HepG2 (cell line): ENCODE data around the gene ZFP92. TPM values are rescaled to one million over a fixed set of nuclear protein-coding genes. Genes with fewer than 3 reads are reported as not detected.

Experiments
- ATAC-seq: fragments of 200-7000 bp; cut with Tn5 transposase; 3 replicates; pipeline ENCODE4 v1.9.1; 2020; ENCODE audit warnings: mild to moderate bottlenecking, moderate library complexity
- BruUV-seq: library from RNA; stranded (reverse); fragments of 400-500 nt; replicated peaks from 2 replicates; lab custom pipeline; 2021; lab: Mats Ljungman, UMichigan
- CTCF ChIA-PET: fragments of 300-600 bp; formaldehyde crosslinking; extraction: SDS; loops from one replicate; lab custom pipeline; 2021; ENCODE audit warnings: low total read pairs, inconsistent platforms, low intra/inter-chr PET ratio; lab: Yijun Ruan, JAX
- POLR2A ChIA-PET: fragments of 350-600 bp; sonication (Branson Sonifier 250); formaldehyde crosslinking; loops from one replicate; lab custom pipeline; 2020; ENCODE audit warnings: antibody characterized with exemption, inconsistent platforms; lab: Yijun Ruan, JAX
- DNase-seq: peaks from one replicate; pipeline ENCODE4 v3.0.0-alpha.2; 2015; ENCODE audit warnings: low spot score
- FAIRE-seq: peaks from 3 replicates; lab custom pipeline; 2011; peaks lifted over from hg19 to GRCh38; lab: Jason Lieb, UNC
- H2AFZ ChIP-seq: one replicate; pipeline ENCODE4 v1.6.1; 2011; ENCODE audit warnings: low read length, inconsistent platforms
- H3K27ac ChIP-seq: fragments of 300-600 bp; 3 replicates; pipeline ENCODE4 v1.8.0; 2011; ENCODE audit warnings: mixed run types, mild to moderate bottlenecking, mixed read lengths, low read length, inconsistent platforms; ENCODE audit not compliant: insufficient read depth; ENCODE audit errors: extremely low read length
- H3K27me3 ChIP-seq, 2 experiments: fragments of 200-600 bp in 1 of 2; 2 replicates in 1 of 2; 3 replicates in 1 of 2; pipeline versions ENCODE4 v1.6.0 to v1.8.0; 2011; ENCODE audit warnings: low read length in 2 of 2, mild to moderate bottlenecking in 2 of 2, moderate library complexity in 2 of 2, inconsistent platforms in 1 of 2; ENCODE audit not compliant: insufficient read depth in 2 of 2, control insufficient read depth in 1 of 2
- H3K36me3 ChIP-seq, 2 experiments: fragments of 200-600 bp in 1 of 2; replicated peaks in 1 of 2; 2 replicates in 1 of 2; 3 replicates in 1 of 2; pipeline versions ENCODE4 v1.5.1 to v1.8.0; 2011; ENCODE audit warnings: low read length in 2 of 2, inconsistent platforms in 1 of 2; ENCODE audit not compliant: insufficient read depth in 2 of 2, control insufficient read depth in 1 of 2
- H3K4me1 ChIP-seq: 2 replicates; pipeline ENCODE4 v1.5.1; 2012; ENCODE audit warnings: low read length, inconsistent platforms; ENCODE audit not compliant: insufficient read depth
- H3K4me2 ChIP-seq: 2 replicates; pipeline ENCODE4 v1.6.0; 2011; ENCODE audit warnings: low read depth, low read length, inconsistent platforms
- H3K4me3 ChIP-seq, 3 experiments: fragments of 200-600 bp in 1 of 3; sonication (generic), shearing (Covaris generic) in 1 of 3; replicated peaks in 1 of 3; 2 replicates each; pipeline ENCODE4 v1.5.1; 2011 to 2016; ENCODE audit warnings: low read length in 3 of 3, inconsistent platforms in 2 of 3, low read depth in 2 of 3, mild to moderate bottlenecking in 2 of 3, control low read depth in 1 of 3, mixed read lengths in 1 of 3; ENCODE audit not compliant: insufficient read depth in 1 of 3
- H3K79me2 ChIP-seq: one replicate; pipeline ENCODE4 v1.6.1; 2011; ENCODE audit warnings: low read length, inconsistent platforms; ENCODE audit not compliant: insufficient read depth
- H3K9ac ChIP-seq: 2 replicates; pipeline ENCODE4 v1.6.0; 2011; ENCODE audit warnings: mild to moderate bottlenecking, low read depth, low read length, inconsistent platforms; ENCODE audit not compliant: insufficient read depth
- H3K9me3 ChIP-seq: 2 replicates; pipeline ENCODE4 v1.5.1; 2012; ENCODE audit warnings: mild to moderate bottlenecking, low read length
- H4K20me1 ChIP-seq: 2 replicates; pipeline ENCODE4 v1.6.0; 2011; ENCODE audit warnings: inconsistent platforms, mild to moderate bottlenecking, low read length, moderate library complexity; ENCODE audit not compliant: insufficient read depth
- CBX2 ChIP-seq, 2 experiments: fragments of 200-600 bp in 1 of 2; sonication (generic); formaldehyde crosslinking in 1 of 2; IDR thresholded peaks; 2 replicates each; pipeline versions ENCODE4 v1.7.0 to v1.8.1; 2018 to 2022; ENCODE audit warnings: low read depth in 2 of 2, low read length in 1 of 2, mild to moderate bottlenecking in 1 of 2, missing genetic modification reagents in 1 of 2
- EED ChIP-seq: sonication (generic); formaldehyde crosslinking; IDR thresholded peaks from 2 replicates; pipeline ENCODE4 v1.5.0; 2020; ENCODE audit warnings: mild to moderate bottlenecking, missing genetic modification reagents
- ELF4 ChIP-seq: sonication (generic); formaldehyde crosslinking; IDR thresholded peaks from 2 replicates; pipeline ENCODE4 v1.5.0; 2020; ENCODE audit warnings: missing genetic modification reagents, mild to moderate bottlenecking, moderate library complexity, borderline replicate concordance
- FOXC1 ChIP-seq: sonication (generic); formaldehyde crosslinking; IDR thresholded peaks from 2 replicates; pipeline ENCODE4 v1.8.0; 2022; ENCODE audit warnings: mild to moderate bottlenecking, missing genetic modification reagents, borderline replicate concordance
- FOXM1 ChIP-seq: sonication (generic); formaldehyde crosslinking; IDR thresholded peaks from 2 replicates; pipeline ENCODE4 v1.5.0; 2020; ENCODE audit warnings: missing genetic modification reagents
- HMG20A ChIP-seq: IDR thresholded peaks from 2 replicates; pipeline ENCODE4 v1.6.1; 2016; ENCODE audit warnings: borderline replicate concordance
- HOXA7 ChIP-seq: sonication (generic); formaldehyde crosslinking; IDR thresholded peaks from 2 replicates; pipeline ENCODE4 v1.8.1; 2022; ENCODE audit warnings: mild to moderate bottlenecking, missing genetic modification reagents, moderate library complexity
- NR2F6 ChIP-seq, 2 experiments: IDR thresholded peaks; 2 replicates each; pipeline ENCODE4 v1.6.1; 2016; ENCODE audit warnings: antibody characterized with exemption in 1 of 2, mild to moderate bottlenecking in 1 of 2
- POLR2AphosphoS2 ChIP-seq: IDR thresholded peaks from 2 replicates; pipeline ENCODE4 v1.6.1; 2011; ENCODE audit warnings: low read depth, low read length, improper control_type of control experiment
- SP4 ChIP-seq: sonication (generic); formaldehyde crosslinking; IDR thresholded peaks from 2 replicates; pipeline ENCODE4 v1.8.1; 2023; ENCODE audit warnings: mild to moderate bottlenecking, missing genetic modification reagents
- SPEN ChIP-seq: sonication (generic); formaldehyde crosslinking; IDR thresholded peaks from 2 replicates; pipeline ENCODE4 v1.5.1; 2020; ENCODE audit warnings: low read depth, mild to moderate bottlenecking, missing genetic modification reagents
- ZNF180 ChIP-seq: sonication (generic); formaldehyde crosslinking; IDR thresholded peaks from 2 replicates; pipeline ENCODE4 v1.4.0; 2020; ENCODE audit warnings: low read depth, missing genetic modification reagents, borderline replicate concordance
- ZNF329 ChIP-seq: sonication (generic); formaldehyde crosslinking; IDR thresholded peaks from 2 replicates; pipeline ENCODE4 v1.9.0; 2021; ENCODE audit warnings: low read depth, mild to moderate bottlenecking, missing genetic modification reagents
- ZNF563 ChIP-seq: sonication (generic); formaldehyde crosslinking; IDR thresholded peaks from 2 replicates; pipeline ENCODE4 v1.8.0; 2022; ENCODE audit warnings: mild to moderate bottlenecking, moderate library complexity, missing genetic modification reagents
- WGBS: methylation state at CpG from one replicate; pipeline ENCODE4 v1.1.6; 2017; ENCODE audit warnings: low lambda C conversion rate; 5-methylcytosine and 5-hydroxymethylcytosine counted together
- in situ Hi-C: cut with HindIII; loops from 2 replicates; pipeline ENCODE4 v1.10.0; 2017; ENCODE audit warnings: low pct_unique_long_range_greater_than_20kb; ENCODE audit not compliant: extremely low pct_ligation_motif_present
- intact Hi-C: fragments of 100-400 bp; cut with micrococcal nuclease; formaldehyde crosslinking; loops from one replicate; pipeline ENCODE4 v1.10.0; 2022; ENCODE audit not compliant: unreplicated experiment
- polyA plus RNA-seq, 8 experiments: library from polyadenylated mRNA; depleted of rRNA in 3 of 8; stranded (reverse) in 7 of 8; unstranded in 1 of 8; fragments of >200 nt; fragmentation: Illumina TruSeq in 4 of 8; extraction: Trizol in 4 of 8; gene quantifications; 2 replicates each; pipeline versions ENCODE4 v1.2.1 to v1.2.3, GENCODE V29; 2011 to 2016; ENCODE audit warnings: low read depth in 4 of 8, missing spikeins in 1 of 8, mixed read lengths in 1 of 8; ENCODE audit not compliant: insufficient read depth in 1 of 8
- total RNA-seq, 5 experiments: library from RNA; depleted of rRNA; stranded (reverse); fragments of >200 nt; fragmentation: Illumina TruSeq; extraction: Trizol; gene quantifications; 2 replicates each; pipeline ENCODE4 v1.2.3, GENCODE V29; 2016; ENCODE audit warnings: low read depth in 1 of 5
- TF ChIP-seq, protein P1 (sequence below): sonication (generic); formaldehyde crosslinking; IDR thresholded peaks from 2 replicates; pipeline ENCODE4 v1.5.1; 2020; ENCODE audit warnings: mild to moderate bottlenecking, missing genetic modification reagents, borderline replicate concordance
- TF ChIP-seq, protein P2 (sequence below): IDR thresholded peaks from 2 replicates; pipeline ENCODE4 v1.6.1; 2016
- TF ChIP-seq, protein P3 (sequence below): sonication (generic); formaldehyde crosslinking; IDR thresholded peaks from 2 replicates; pipeline ENCODE4 v1.8.1; 2022; ENCODE audit warnings: mild to moderate bottlenecking, missing genetic modification reagents

Gene ZFP92
- total and polyA plus RNA-seq, 2 of the 13 experiments (the other 11 are each of a cell fraction or from before 2014, with no cell fraction given) = 0.02 TPM; not detected in 1

DNA sequence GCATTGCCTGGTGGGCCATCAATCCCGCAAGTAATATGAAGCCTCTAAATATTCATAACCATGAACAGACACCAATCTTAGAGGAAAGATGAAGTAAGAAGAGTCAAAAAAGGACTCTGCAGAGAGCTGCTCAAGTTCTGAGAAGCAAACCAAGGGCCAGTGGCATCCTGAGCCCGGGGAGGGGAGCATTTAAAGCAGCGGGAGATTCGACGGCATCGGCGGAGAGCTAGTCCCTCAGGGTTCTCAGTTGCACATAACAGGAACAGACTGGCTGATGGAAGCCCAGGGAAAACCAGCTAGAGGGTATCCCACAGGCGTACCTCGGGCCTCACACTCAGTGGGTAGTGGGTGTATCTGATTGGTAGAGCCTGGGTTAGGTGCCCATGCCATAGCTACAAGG is 5.3 kb upstream of the ZFP92 start (continued):
- TF ChIP-seq ELF4 (CRISPR knock-in tag) = no peak
- TF ChIP-seq, all 625 proteins: peak for 0

DNA sequence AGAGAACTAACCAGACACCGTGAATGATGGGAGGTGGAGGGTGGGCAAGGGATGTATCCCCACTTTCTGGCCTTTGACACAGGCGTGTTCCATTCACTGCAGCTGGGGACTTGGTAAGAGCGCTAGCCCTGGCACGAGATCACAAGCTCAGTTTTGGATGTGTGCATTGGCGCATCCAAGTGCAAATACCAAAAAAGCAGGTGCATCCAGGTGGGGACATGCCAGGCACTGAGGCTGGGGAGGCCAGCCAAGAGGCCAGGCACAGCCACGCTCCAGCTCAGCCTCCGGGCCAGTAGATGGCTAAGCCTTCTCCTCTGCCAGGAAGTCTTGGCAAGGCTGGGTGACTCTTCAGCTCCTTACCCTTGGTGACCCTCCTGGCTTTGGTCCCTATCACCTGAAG is 4.4 kb upstream of the ZFP92 start:
- no peak for DNase-seq
- in situ Hi-C loops = no loop called here
- peaks cover 37% of the 10 kb centered on the region for H3K4me1 ChIP-seq
- H3K4me3 ChIP-seq = no peak overlapping the region
- BruUV-seq = no TSS peak
- no peak for ATAC-seq
- TF ChIP-seq, protein P1, sequence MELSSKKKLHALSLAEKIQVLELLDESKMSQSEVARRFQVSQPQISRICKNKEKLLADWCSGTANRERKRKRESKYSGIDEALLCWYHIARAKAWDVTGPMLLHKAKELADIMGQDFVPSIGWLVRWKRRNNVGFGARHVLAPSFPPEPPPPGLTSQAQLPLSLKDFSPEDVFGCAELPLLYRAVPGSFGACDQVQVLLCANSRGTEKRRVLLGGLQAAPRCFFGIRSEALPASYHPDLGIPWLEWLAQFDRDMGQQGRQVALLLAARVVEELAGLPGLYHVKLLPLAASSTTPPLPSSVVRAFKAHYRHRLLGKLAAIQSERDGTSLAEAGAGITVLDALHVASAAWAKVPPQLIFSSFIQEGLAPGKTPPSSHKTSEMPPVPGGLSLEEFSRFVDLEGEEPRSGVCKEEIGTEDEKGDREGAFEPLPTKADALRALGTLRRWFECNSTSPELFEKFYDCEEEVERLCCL (CRISPR knock-in tag) = no peak
- TF ChIP-seq ZNF329 (CRISPR knock-in tag) (no peak), SP4 (CRISPR knock-in tag) (no peak), SPEN (no peak), ZNF180 (CRISPR knock-in tag) (no peak), HOXA7 (CRISPR knock-in tag) (no peak), NR2F6 (IDR thresholded peaks at IDR 0.05) (no peak), NR2F6 (CRISPR knock-in tag; IDR thresholded peaks at IDR 0.05) (no peak), FOXM1 (CRISPR knock-in tag) (no peak), HMG20A (no peak), CBX2 (IDR thresholded peaks at IDR 0.05; ENCODE audit: low read depth, low read length) (no peak), CBX2 (CRISPR knock-in tag; IDR thresholded peaks at IDR 0.05; ENCODE audit: low read depth) (no peak), FOXC1 (CRISPR knock-in tag) (no peak), POLR2AphosphoS2 (no peak), EED (CRISPR knock-in tag) (no peak), ZNF563 (no peak)
- TF ChIP-seq, protein P2, sequence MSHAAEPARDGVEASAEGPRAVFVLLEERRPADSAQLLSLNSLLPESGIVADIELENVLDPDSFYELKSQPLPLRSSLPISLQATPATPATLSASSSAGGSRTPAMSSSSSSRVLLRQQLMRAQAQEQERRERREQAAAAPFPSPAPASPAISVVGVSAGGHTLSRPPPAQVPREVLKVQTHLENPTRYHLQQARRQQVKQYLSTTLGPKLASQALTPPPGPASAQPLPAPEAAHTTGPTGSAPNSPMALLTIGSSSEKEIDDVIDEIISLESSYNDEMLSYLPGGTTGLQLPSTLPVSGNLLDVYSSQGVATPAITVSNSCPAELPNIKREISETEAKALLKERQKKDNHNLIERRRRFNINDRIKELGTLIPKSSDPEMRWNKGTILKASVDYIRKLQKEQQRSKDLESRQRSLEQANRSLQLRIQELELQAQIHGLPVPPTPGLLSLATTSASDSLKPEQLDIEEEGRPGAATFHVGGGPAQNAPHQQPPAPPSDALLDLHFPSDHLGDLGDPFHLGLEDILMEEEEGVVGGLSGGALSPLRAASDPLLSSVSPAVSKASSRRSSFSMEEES = no peak
- TF ChIP-seq, protein P3, sequence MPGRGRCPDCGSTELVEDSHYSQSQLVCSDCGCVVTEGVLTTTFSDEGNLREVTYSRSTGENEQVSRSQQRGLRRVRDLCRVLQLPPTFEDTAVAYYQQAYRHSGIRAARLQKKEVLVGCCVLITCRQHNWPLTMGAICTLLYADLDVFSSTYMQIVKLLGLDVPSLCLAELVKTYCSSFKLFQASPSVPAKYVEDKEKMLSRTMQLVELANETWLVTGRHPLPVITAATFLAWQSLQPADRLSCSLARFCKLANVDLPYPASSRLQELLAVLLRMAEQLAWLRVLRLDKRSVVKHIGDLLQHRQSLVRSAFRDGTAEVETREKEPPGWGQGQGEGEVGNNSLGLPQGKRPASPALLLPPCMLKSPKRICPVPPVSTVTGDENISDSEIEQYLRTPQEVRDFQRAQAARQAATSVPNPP (CRISPR knock-in tag) = no peak
- WGBS = no CpG with 5 or more reads among the region's 7 CpGs
- ChIA-PET CTCF (no interaction called here), POLR2A (no interaction called here)
- no peak overlapping the region for H3K9ac ChIP-seq
- intact Hi-C loops = no loop called here
- no peaks in the 10 kb centered on the region for H4K20me1 ChIP-seq
- no peak for FAIRE-seq
- H3K9me3 ChIP-seq = no peaks in the 10 kb centered on the region
- H2AFZ ChIP-seq = no peak overlapping the region
- no peaks in the 10 kb centered on the region for H3K27me3 ChIP-seq
- H3K79me2 ChIP-seq = no peaks in the 10 kb centered on the region
- H3K36me3 ChIP-seq = no peaks in the 10 kb centered on the region
- H3K27ac ChIP-seq = no peak overlapping the region
- no peak overlapping the region for H3K4me2 ChIP-seq
